WTC11 (cell line): ENCODE data around the gene SPSB4. TPM values are rescaled to one million over a fixed set of nuclear protein-coding genes. Genes with fewer than 3 reads are reported as not detected.

ENCODE experiments used
- ATAC-seq: fragments of 200-7000 bp; cut with Tn5 transposase; 2 replicates; pipeline ENCODE4 v1.10.0; 2021; ENCODE audit warnings: mild to moderate bottlenecking, moderate library complexity
- CTCF ChIA-PET: fragments of 300-600 bp; sonication (Branson Sonifier 250); formaldehyde crosslinking; loops from one replicate; lab custom pipeline; 2021; ENCODE audit warnings: antibody characterized with exemption; lab: Charles Lee
- POLR2A ChIA-PET: fragments of 350-600 bp; sonication (Branson Sonifier 250); formaldehyde crosslinking; loops from one replicate; lab custom pipeline; 2021; ENCODE audit warnings: antibody characterized with exemption; lab: Charles Lee
- DNase-seq: peaks from one replicate; pipeline ENCODE4 v3.0.0; 2021; ENCODE audit warnings: low spot score
- H3K27ac Mint-ChIP-seq: 2 replicates; pipeline ENCODE4 v1.8.0; 2021; ENCODE audit warnings: mixed read lengths
- H3K27me3 Mint-ChIP-seq: 2 replicates; pipeline ENCODE4 v1.8.0; 2021; ENCODE audit warnings: low read depth, mild to moderate bottlenecking, moderate library complexity, mixed read lengths
- H3K36me3 Mint-ChIP-seq: 2 replicates; pipeline ENCODE4 v1.8.0; 2021; ENCODE audit warnings: mixed read lengths
- H3K4me1 Mint-ChIP-seq: 2 replicates; pipeline ENCODE4 v1.8.0; 2022; ENCODE audit warnings: mixed read lengths
- H3K4me3 Mint-ChIP-seq: 2 replicates; pipeline ENCODE4 v1.8.0; 2021; ENCODE audit warnings: mild to moderate bottlenecking, moderate library complexity, mixed read lengths
- H3K9me3 Mint-ChIP-seq: 2 replicates; pipeline ENCODE4 v1.8.0; 2021; ENCODE audit warnings: mixed read lengths
- ELF4 ChIP-seq: sonication (generic); formaldehyde crosslinking; IDR thresholded peaks from 2 replicates; pipeline ENCODE4 v1.8.1; 2022; ENCODE audit warnings: low read depth, mild to moderate bottlenecking, moderate library complexity, missing genetic modification reagents
- GTF2I ChIP-seq: fragments of 250-450 bp; sonication (Bioruptor Pico); conservative IDR thresholded peaks from 2 replicates; pipeline ENCODE4 v1.4.0; 2021; ENCODE audit warnings: mild to moderate bottlenecking
- IRF2 ChIP-seq: sonication (generic); formaldehyde crosslinking; IDR thresholded peaks from 2 replicates; pipeline ENCODE4 v1.8.0; 2022; ENCODE audit warnings: low read depth, missing genetic modification reagents, borderline replicate concordance
- NFATC4 ChIP-seq: fragments of 250-450 bp; sonication (Bioruptor Pico); IDR thresholded peaks from 2 replicates; pipeline ENCODE4 v1.9.0; 2021; ENCODE audit warnings: mild to moderate bottlenecking
- NR2C2 ChIP-seq: sonication (generic); formaldehyde crosslinking; IDR thresholded peaks from 2 replicates; pipeline ENCODE4 v1.8.0; 2022; ENCODE audit warnings: mild to moderate bottlenecking, missing genetic modification reagents
- RORB ChIP-seq: fragments of 250-450 bp; sonication (Bioruptor Pico); IDR thresholded peaks from 2 replicates; pipeline ENCODE4 v1.9.0; 2021; ENCODE audit warnings: mild to moderate bottlenecking
- SMAD3 ChIP-seq: sonication (generic); formaldehyde crosslinking; IDR thresholded peaks from 2 replicates; pipeline ENCODE4 v1.8.0; 2022; ENCODE audit warnings: missing genetic modification reagents, mild to moderate bottlenecking, borderline replicate concordance
- SOX15 ChIP-seq: fragments of 250-450 bp; sonication (Bioruptor Pico); IDR thresholded peaks from 2 replicates; pipeline ENCODE4 v1.9.0; 2021; ENCODE audit warnings: mild to moderate bottlenecking
- TEAD1 ChIP-seq: sonication (generic); formaldehyde crosslinking; IDR thresholded peaks from 2 replicates; pipeline ENCODE4 v1.8.0; 2022; ENCODE audit warnings: mild to moderate bottlenecking, missing genetic modification reagents
- TP53 ChIP-seq: sonication (generic); formaldehyde crosslinking; IDR thresholded peaks from 2 replicates; pipeline ENCODE4 v1.8.1; 2023; ENCODE audit warnings: mild to moderate bottlenecking, missing genetic modification reagents
- ZNF138 ChIP-seq: sonication (generic); formaldehyde crosslinking; conservative IDR thresholded peaks from 2 replicates; pipeline ENCODE4 v1.8.1; 2022; ENCODE audit warnings: mild to moderate bottlenecking, moderate library complexity, missing genetic modification reagents
- ZNF219 ChIP-seq: sonication (generic); formaldehyde crosslinking; IDR thresholded peaks from 2 replicates; pipeline ENCODE4 v1.8.0; 2023; ENCODE audit warnings: missing genetic modification reagents, mild to moderate bottlenecking, borderline replicate concordance
- ZNF263 ChIP-seq: sonication (generic); formaldehyde crosslinking; IDR thresholded peaks from 2 replicates; pipeline ENCODE4 v1.8.1; 2022; ENCODE audit warnings: low read depth, mild to moderate bottlenecking, moderate library complexity, missing genetic modification reagents
- total RNA-seq: library from RNA; stranded (reverse); gene quantifications from 3 replicates; pipeline ENCODE4 v1.2.3, GENCODE V29; 2021
- TF ChIP-seq, protein P1 (sequence below): sonication (generic); formaldehyde crosslinking; IDR thresholded peaks from 2 replicates; pipeline ENCODE4 v1.8.0; 2023; ENCODE audit warnings: missing genetic modification reagents
- TF ChIP-seq, protein P2 (sequence below): sonication (generic); formaldehyde crosslinking; IDR thresholded peaks from 2 replicates; pipeline ENCODE4 v1.8.1; 2023; ENCODE audit warnings: mild to moderate bottlenecking, moderate library complexity, missing genetic modification reagents
- TF ChIP-seq, protein P3 (sequence below): fragments of 250-450 bp; sonication (Bioruptor Pico); IDR thresholded peaks from 2 replicates; pipeline ENCODE4 v1.9.0; 2021; ENCODE audit warnings: moderate library complexity, mild to moderate bottlenecking, inconsistent platforms, borderline replicate concordance
- TF ChIP-seq, protein P4 (sequence below): sonication (generic); formaldehyde crosslinking; IDR thresholded peaks from 2 replicates; pipeline ENCODE4 v1.8.0; 2022; ENCODE audit warnings: mild to moderate bottlenecking, missing genetic modification reagents
- TF ChIP-seq, protein P5 (sequence below): fragments of 250-450 bp; sonication (Bioruptor Pico); IDR thresholded peaks from 2 replicates; pipeline ENCODE4 v2.1.2; 2022; ENCODE audit warnings: mild to moderate bottlenecking, moderate library complexity
- TF ChIP-seq, protein P6 (sequence below): sonication (generic); formaldehyde crosslinking; IDR thresholded peaks from 2 replicates; pipeline ENCODE4 v1.8.1; 2023; ENCODE audit warnings: mild to moderate bottlenecking, missing genetic modification reagents, borderline replicate concordance

The SPSB4 gene
- total RNA-seq, 1 experiment from 2014 or later, result 19.7 TPM

DNA sequence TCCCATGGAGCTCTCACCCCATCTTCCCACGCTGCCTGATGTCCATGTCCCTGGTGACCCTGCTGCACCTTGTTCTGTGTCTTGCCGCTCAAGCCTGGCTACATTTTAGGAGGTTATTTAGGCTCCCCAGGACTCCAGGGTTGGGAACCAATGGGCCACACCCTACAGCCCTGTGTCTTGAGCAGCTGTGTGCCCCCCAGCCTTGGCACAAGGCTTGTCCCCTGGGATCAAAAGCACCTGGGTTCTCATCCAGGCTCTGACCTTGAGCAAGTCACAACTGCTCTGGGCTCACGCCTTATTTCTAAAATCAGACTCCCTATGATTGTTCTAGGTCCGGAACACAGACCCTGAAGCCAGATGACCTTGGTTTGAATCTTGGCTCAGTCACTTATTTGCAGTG lies 14.1 kb downstream of the SPSB4 start:
- Mint-ChIP-seq H3K9me3 (no peaks in the 10 kb centered on the region), H3K4me3 (no peak overlapping the region), H3K36me3 (peaks cover 5% of the 10 kb centered on the region; the same call in 1 of the 2 replicates), H3K27me3 (peaks cover 7% of the 10 kb centered on the region), H3K27ac (no peak overlapping the region), H3K4me1 (peaks cover 46% of the 10 kb centered on the region)
- DNase-seq (no peak), ATAC-seq (no peak)
- ChIA-PET POLR2A (interaction anchor here (1.0 kb wide), 1 partner anchor 14 kb away, joined by 3 read pairs; the partner anchor contains the start of gene SPSB4), CTCF (interaction anchor here (1.2 to 1.9 kb wide), 3 partner anchors 14 to 167 kb away, joined by 3 to 10 read pairs (median 3); partner anchors contain the start of genes PXYLP1 and SPSB4)
- no peak for TF ChIP-seq ZNF263

DNA sequence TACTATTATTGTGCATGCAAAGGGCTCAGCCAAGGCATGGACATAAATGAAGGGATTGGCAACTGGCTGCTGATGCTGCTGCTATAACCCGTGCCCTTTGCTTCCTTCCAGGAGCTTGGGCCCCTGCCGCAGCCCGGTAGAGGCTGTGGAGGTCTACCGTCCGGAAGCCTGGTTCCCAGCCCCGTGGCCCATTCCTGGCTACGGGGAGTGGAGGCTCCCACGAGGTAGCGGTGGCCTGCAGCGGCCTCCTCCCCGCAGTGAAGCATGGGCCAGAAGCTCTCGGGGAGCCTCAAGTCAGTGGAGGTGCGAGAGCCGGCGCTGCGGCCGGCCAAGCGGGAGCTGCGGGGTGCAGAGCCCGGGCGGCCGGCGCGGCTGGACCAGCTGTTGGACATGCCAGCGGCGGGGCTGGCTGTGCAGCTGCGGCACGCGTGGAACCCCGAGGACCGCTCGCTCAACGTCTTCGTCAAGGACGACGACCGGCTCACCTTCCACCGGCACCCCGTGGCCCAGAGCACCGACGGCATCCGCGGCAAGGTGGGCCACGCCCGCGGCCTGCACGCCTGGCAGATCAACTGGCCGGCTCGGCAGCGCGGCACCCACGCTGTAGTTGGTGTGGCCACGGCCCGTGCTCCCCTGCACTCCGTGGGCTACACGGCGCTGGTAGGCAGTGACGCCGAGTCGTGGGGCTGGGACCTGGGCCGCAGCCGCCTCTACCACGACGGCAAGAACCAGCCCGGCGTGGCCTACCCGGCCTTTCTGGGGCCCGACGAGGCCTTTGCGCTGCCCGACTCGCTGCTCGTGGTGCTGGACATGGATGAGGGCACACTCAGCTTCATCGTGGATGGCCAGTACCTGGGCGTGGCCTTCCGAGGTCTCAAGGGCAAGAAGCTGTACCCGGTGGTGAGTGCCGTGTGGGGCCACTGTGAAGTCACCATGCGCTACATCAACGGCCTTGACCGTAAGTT lies 15.0 kb downstream of the SPSB4 start:
- Mint-ChIP-seq H3K27me3 (peaks cover 7% of the 10 kb centered on the region), H3K4me1 (peaks cover 52% of the 10 kb centered on the region), H3K9me3 (no peaks in the 10 kb centered on the region), H3K27ac (no peak overlapping the region), H3K4me3 (no peak overlapping the region), H3K36me3 (peaks cover 5% of the 10 kb centered on the region; the same call in 1 of the 2 replicates)
- POLR2A ChIA-PET, result interaction anchor here (1.0 kb wide), 1 partner anchor 15 kb away, joined by 3 read pairs; the partner anchor contains the start of gene SPSB4
- ATAC-seq (no peak), DNase-seq (no peak)
- TF ChIP-seq TEAD1 (no peak), SMAD3 (CRISPR knock-in tag) (no peak), IRF2 (CRISPR knock-in tag) (no peak), TP53 (CRISPR knock-in tag) (no peak), RORB (CRISPR knock-in tag) (no peak), NR2C2 (CRISPR knock-in tag) (no peak), ELF4 (CRISPR knock-in tag) (no peak), SOX15 (CRISPR knock-in tag) (no peak), ZNF219 (no peak), NFATC4 (CRISPR knock-in tag) (no peak), GTF2I (CRISPR knock-in tag) (no peak), ZNF138 (CRISPR knock-in tag) (no peak)
- TF ChIP-seq, protein P1, sequence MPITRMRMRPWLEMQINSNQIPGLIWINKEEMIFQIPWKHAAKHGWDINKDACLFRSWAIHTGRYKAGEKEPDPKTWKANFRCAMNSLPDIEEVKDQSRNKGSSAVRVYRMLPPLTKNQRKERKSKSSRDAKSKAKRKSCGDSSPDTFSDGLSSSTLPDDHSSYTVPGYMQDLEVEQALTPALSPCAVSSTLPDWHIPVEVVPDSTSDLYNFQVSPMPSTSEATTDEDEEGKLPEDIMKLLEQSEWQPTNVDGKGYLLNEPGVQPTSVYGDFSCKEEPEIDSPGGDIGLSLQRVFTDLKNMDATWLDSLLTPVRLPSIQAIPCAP (CRISPR knock-in tag), result no peak
- TF ChIP-seq, protein P2, sequence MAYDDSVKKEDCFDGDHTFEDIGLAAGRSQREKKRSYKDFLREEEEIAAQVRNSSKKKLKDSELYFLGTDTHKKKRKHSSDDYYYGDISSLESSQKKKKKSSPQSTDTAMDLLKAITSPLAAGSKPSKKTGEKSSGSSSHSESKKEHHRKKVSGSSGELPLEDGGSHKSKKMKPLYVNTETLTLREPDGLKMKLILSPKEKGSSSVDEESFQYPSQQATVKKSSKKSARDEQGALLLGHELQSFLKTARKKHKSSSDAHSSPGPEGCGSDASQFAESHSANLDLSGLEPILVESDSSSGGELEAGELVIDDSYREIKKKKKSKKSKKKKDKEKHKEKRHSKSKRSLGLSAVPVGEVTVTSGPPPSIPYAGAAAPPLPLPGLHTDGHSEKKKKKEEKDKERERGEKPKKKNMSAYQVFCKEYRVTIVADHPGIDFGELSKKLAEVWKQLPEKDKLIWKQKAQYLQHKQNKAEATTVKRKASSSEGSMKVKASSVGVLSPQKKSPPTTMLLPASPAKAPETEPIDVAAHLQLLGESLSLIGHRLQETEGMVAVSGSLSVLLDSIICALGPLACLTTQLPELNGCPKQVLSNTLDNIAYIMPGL (CRISPR knock-in tag), result no peak
- TF ChIP-seq, protein P3, sequence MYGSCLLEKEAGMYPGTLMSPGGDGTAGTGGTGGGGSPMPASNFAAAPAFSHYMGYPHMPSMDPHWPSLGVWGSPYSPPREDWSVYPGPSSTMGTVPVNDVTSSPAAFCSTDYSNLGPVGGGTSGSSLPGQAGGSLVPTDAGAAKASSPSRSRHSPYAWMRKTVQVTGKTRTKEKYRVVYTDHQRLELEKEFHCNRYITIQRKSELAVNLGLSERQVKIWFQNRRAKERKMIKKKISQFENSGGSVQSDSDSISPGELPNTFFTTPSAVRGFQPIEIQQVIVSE, result no peak
- TF ChIP-seq, protein P4, sequence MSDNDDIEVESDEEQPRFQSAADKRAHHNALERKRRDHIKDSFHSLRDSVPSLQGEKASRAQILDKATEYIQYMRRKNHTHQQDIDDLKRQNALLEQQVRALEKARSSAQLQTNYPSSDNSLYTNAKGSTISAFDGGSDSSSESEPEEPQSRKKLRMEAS, result no peak
- TF ChIP-seq, protein P5, sequence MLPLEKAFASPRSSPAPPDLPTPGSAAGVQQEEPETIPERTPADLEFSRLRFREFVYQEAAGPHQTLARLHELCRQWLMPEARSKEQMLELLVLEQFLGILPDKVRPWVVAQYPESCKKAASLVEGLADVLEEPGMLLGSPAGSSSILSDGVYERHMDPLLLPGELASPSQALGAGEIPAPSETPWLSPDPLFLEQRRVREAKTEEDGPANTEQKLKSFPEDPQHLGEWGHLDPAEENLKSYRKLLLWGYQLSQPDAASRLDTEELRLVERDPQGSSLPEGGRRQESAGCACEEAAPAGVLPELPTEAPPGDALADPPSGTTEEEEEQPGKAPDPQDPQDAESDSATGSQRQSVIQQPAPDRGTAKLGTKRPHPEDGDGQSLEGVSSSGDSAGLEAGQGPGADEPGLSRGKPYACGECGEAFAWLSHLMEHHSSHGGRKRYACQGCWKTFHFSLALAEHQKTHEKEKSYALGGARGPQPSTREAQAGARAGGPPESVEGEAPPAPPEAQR (CRISPR knock-in tag), result no peak
- TF ChIP-seq, protein P6, sequence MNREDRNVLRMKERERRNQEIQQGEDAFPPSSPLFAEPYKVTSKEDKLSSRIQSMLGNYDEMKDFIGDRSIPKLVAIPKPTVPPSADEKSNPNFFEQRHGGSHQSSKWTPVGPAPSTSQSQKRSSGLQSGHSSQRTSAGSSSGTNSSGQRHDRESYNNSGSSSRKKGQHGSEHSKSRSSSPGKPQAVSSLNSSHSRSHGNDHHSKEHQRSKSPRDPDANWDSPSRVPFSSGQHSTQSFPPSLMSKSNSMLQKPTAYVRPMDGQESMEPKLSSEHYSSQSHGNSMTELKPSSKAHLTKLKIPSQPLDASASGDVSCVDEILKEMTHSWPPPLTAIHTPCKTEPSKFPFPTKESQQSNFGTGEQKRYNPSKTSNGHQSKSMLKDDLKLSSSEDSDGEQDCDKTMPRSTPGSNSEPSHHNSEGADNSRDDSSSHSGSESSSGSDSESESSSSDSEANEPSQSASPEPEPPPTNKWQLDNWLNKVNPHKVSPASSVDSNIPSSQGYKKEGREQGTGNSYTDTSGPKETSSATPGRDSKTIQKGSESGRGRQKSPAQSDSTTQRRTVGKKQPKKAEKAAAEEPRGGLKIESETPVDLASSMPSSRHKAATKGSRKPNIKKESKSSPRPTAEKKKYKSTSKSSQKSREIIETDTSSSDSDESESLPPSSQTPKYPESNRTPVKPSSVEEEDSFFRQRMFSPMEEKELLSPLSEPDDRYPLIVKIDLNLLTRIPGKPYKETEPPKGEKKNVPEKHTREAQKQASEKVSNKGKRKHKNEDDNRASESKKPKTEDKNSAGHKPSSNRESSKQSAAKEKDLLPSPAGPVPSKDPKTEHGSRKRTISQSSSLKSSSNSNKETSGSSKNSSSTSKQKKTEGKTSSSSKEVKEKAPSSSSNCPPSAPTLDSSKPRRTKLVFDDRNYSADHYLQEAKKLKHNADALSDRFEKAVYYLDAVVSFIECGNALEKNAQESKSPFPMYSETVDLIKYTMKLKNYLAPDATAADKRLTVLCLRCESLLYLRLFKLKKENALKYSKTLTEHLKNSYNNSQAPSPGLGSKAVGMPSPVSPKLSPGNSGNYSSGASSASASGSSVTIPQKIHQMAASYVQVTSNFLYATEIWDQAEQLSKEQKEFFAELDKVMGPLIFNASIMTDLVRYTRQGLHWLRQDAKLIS (CRISPR knock-in tag), result no peak
- CTCF ChIA-PET, result interaction anchor here (1.2 to 2.0 kb wide), 2 partner anchors 40 to 166 kb away, joined by 3 to 5 read pairs; partner anchors contain the start of gene PXYLP1
